ENCODE data around the gene TNS1.

TNS1 gene

GRCh38 chr2:217870528-217871011 is 132.2 kb downstream of the TNS1 start:
- no peaks in the 10 kb centered on the region for H3K27me3 ChIP-seq
- no peaks in the 10 kb centered on the region for H3K4me1 ChIP-seq
- H3K4me3 ChIP-seq (ENCODE audit: low read depth, low read length): no peak overlapping the region
- no peak for TF ChIP-seq CTCF (IDR thresholded peaks at IDR 0.05; ENCODE audit: low read depth, low read length)
- DNase-seq: no peak
- H3K36me3 ChIP-seq: peaks cover 40% of the 10 kb centered on the region
- no peaks in the 10 kb centered on the region for H3K9me3 ChIP-seq

DNA sequence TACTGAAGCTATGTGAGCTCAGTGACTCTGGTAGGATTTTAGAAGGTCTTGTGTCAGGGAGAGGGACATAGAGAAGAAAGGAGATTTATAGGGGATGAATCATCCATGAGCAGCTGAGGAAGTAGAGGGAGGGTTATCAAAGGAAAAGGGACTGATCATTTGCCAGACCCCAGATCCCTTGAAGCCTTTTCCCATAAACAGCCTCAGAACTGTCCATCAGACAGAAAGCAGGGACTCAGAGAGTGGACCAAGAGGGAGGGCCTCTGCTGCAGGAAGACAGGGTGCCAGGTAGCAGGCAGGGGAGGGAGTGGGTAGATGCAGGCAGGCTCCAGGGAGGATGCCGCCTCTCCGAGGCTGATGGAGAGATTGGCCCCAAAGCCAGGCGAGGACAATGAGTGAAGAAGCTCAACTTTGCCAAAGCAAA is 133.9 kb downstream of the TNS1 start:
- H3K9me3 ChIP-seq: no peaks in the 10 kb centered on the region
- peaks cover 54% of the 10 kb centered on the region for H3K36me3 ChIP-seq
- no peak for DNase-seq
- no peak for TF ChIP-seq CTCF (IDR thresholded peaks at IDR 0.05; ENCODE audit: low read depth, low read length)
- no peaks in the 10 kb centered on the region for H3K4me1 ChIP-seq
- H3K4me3 ChIP-seq (ENCODE audit: low read depth, low read length): no peak overlapping the region
- no peaks in the 10 kb centered on the region for H3K27me3 ChIP-seq

DNA sequence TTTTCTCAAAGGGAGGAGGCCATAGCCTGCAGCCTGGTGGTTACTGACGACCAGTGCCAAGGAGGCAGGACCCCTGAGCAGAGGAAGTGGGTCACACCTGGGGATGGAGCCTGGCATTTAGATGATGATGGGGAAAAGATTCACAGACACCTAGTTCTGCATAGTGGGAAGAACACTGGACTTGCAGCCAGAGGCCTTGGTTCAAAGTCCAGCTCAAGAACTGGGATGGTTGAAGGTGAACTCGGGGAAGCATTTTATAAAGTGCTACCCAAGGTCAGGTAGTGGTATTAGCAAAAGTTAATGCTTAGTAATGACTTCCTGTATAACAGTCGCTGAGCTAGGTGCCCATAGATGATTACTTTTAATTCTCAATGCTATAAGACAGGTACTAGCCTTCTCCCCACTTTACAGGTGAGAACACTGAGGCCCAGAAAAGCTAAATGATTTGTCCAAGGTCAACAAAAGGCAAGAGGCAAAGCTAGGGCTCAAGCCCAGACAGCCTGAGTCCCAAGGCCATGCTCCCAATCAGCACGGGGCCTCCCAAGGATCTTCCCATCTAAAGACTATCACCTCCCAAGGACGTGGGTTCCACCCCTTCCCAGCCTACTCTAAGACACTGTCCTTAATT is 134.4 kb downstream of the TNS1 start:
- H3K27me3 ChIP-seq: no peaks in the 10 kb centered on the region
- H3K36me3 ChIP-seq: peaks cover 59% of the 10 kb centered on the region
- H3K9me3 ChIP-seq: no peaks in the 10 kb centered on the region
- H3K4me3 ChIP-seq (ENCODE audit: low read depth, low read length): no peak overlapping the region
- no peak for DNase-seq
- TF ChIP-seq CTCF (IDR thresholded peaks at IDR 0.05; ENCODE audit: low read depth, low read length): no peak
- no peaks in the 10 kb centered on the region for H3K4me1 ChIP-seq

DNA sequence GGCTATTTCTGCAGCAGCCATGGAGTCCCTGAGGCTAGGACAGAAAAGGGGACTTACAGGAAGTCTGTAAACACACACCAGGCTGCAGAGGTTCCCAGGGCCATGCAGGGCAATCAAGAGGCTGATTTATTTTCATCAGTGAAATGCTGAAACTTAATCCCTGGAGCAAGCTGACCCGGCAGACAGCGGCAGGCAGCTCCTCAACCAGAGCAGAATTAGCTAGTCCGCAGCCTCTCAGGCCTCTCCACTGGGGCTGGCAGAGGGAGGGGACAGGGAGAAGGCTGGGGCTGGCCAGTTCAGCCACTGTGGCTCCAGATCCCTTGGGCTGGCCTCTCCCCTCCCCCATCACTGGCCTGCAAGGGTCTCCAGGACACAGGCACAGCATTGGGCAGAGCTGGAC is 136.3 kb downstream of the TNS1 start:
- no peak for DNase-seq
- Histone ChIP-seq H3K36me3 (peaks cover 48% of the 10 kb centered on the region), H3K4me1 (no peaks in the 10 kb centered on the region), H3K9me3 (no peaks in the 10 kb centered on the region), H3K27me3 (no peaks in the 10 kb centered on the region), H3K4me3 (ENCODE audit: low read depth, low read length) (no peak overlapping the region)
- TF ChIP-seq CTCF (IDR thresholded peaks at IDR 0.05; ENCODE audit: low read depth, low read length): no peak

DNA sequence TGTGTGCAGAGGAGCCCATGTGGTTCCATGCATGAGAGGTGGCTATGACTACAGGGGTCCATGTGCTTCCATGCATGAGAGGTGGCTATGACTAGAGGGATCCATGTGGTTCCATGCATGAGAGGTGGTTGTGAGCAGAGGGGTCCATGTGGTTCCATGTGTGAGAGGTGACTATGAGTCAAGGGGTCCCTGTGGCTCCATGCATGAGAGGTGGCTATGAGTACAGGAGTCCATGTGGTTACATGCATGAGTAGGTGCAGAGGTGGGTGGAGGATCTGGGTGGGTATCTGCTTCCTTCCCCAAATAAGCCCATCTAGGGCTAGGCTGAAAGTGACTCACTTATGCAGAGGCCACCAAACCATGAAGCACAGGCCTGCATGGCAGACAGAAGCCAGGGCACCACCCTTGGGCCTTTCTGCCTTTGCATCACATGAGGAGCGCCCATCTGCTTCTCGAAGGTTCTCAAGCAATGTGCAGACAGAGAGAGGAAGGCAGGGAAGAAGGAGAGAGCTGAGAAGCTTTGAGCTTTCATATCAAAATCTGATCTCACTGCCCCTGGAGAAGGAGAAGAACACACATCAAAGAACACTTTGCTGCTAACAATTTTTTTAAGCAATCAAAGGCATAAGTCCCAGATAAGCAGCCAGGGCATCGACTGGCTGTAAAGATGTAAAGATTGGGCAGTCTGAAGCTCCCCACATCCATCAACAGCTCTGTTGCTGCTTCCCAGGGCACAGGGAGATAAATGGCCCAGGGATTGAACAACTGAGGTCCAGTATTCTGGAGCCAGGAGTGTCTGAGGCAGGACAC is 137.6 kb downstream of the TNS1 start:
- no peak for DNase-seq
- TF ChIP-seq CTCF (IDR thresholded peaks at IDR 0.05; ENCODE audit: low read depth, low read length): no peak
- H3K4me1 ChIP-seq: no peaks in the 10 kb centered on the region
- no peaks in the 10 kb centered on the region for H3K9me3 ChIP-seq
- H3K4me3 ChIP-seq (ENCODE audit: low read depth, low read length): no peak overlapping the region
- no peaks in the 10 kb centered on the region for H3K27me3 ChIP-seq
- H3K36me3 ChIP-seq: peaks cover 42% of the 10 kb centered on the region

DNA sequence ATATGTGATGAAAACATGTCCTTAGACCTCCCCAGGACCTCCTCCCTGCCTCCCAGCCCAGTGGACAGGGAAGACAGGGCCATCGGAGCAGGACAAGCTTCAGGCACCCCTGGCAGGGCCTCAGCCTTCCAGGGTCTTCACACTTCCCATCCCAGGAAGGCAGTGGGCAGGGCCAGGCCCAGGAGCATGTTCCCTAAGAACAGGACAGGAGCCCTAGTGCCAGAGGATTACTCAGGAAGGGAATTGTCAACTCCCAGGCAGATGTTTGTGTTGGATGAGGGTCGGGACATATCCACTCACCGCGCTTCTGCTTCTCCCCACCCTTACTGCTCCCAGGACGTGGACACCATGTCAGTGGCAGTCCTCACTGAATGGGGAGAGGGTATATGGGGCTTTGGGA is 138.9 kb downstream of the TNS1 start:
- H3K36me3 ChIP-seq: peaks cover 42% of the 10 kb centered on the region
- H3K27me3 ChIP-seq: no peaks in the 10 kb centered on the region
- no peak overlapping the region for H3K4me3 ChIP-seq (ENCODE audit: low read depth, low read length)
- H3K4me1 ChIP-seq: peaks cover 5% of the 10 kb centered on the region; the same call in 1 of the 2 replicates
- TF ChIP-seq CTCF (IDR thresholded peaks at IDR 0.05; ENCODE audit: low read depth, low read length): no peak
- no peaks in the 10 kb centered on the region for H3K9me3 ChIP-seq
- no peak for DNase-seq

Data from BE2C (cell line).